Activated CD4-positive, alpha-beta memory T cell treated with anti-CD3 and anti-CD28 coated beads for 36 hours (primary cell): ENCODE data around the gene TBX4. TPM values are rescaled to one million over a fixed set of nuclear protein-coding genes. Genes with fewer than 3 reads are reported as not detected.
"Not testable (repeated sequence)": the region's sequence is repeated elsewhere in the genome, so short reads cannot be mapped to it uniquely, and the experiment has no call there.

ENCODE experiments used
- CTCF ChIA-PET: fragments of 350-600 bp; sonication (Branson Sonifier 250); formaldehyde crosslinking; loops from one replicate; lab custom pipeline; 2021; ENCODE audit warnings: antibody characterized with exemption, inconsistent platforms; lab: Charles Lee
- POLR2A ChIA-PET: fragments of 350-600 bp; sonication (Branson Sonifier 250); formaldehyde crosslinking; loops from one replicate; lab custom pipeline; 2021; ENCODE audit warnings: antibody characterized with exemption; lab: Charles Lee
- DNase-seq: peaks from one replicate; pipeline ENCODE4 v3.0.0-alpha.2; 2020
- H3K27ac Mint-ChIP-seq: one replicate; pipeline ENCODE4 v1.8.0; 2021; ENCODE audit warnings: mixed read lengths
- H3K27me3 Mint-ChIP-seq: one replicate; pipeline ENCODE4 v1.8.0; 2021; ENCODE audit warnings: mixed read lengths
- H3K36me3 Mint-ChIP-seq: one replicate; pipeline ENCODE4 v1.8.0; 2021; ENCODE audit warnings: mixed read lengths
- H3K4me1 Mint-ChIP-seq: one replicate; pipeline ENCODE4 v1.8.0; 2021; ENCODE audit warnings: low read depth, mixed read lengths
- H3K4me3 Mint-ChIP-seq: one replicate; pipeline ENCODE4 v1.8.0; 2021; ENCODE audit warnings: mild to moderate bottlenecking, mixed read lengths
- H3K9me3 Mint-ChIP-seq: one replicate; pipeline ENCODE4 v1.8.0; 2021; ENCODE audit warnings: mixed read lengths
- intact Hi-C: fragments of 100-400 bp; cut with micrococcal nuclease; formaldehyde crosslinking; loops from one replicate; pipeline ENCODE4 v1.15.1; 2023
- total RNA-seq, 2 experiments: library from RNA; stranded (reverse); gene quantifications; one replicate each; pipeline ENCODE4 v1.2.3, GENCODE V29; 2021

Gene TBX4
- total RNA-seq, 2 experiments from 2014 or later, result not detected

- Mint-ChIP-seq H3K4me3 (no peak overlapping the region), H3K27ac (no peak overlapping the region), H3K4me1 (no peaks in the 10 kb centered on the region), H3K9me3 (no peaks in the 10 kb centered on the region), H3K27me3 (peaks cover 19% of the 10 kb centered on the region), H3K36me3 (no peaks in the 10 kb centered on the region)
- no peak for DNase-seq
- ChIA-PET CTCF (no interaction called here), POLR2A (no interaction called here)
- intact Hi-C loops, result no loop called here
Observed at GRCh38 chr17:61507383-61508066, 55.3 kb downstream of the TBX4 start.

GRCh38 chr17:61508912-61509311, 56.7 kb downstream of the TBX4 start:
- no peaks in the 10 kb centered on the region for H3K9me3 Mint-ChIP-seq
- no peak overlapping the region for H3K27ac Mint-ChIP-seq
- CTCF ChIA-PET, result no interaction called here
- no peak for DNase-seq
- H3K4me1 Mint-ChIP-seq, result no peaks in the 10 kb centered on the region
- intact Hi-C loops, result no loop called here
- POLR2A ChIA-PET, result no interaction called here
- H3K4me3 Mint-ChIP-seq, result no peak overlapping the region
- H3K27me3 Mint-ChIP-seq, result peaks cover 19% of the 10 kb centered on the region
- no peaks in the 10 kb centered on the region for H3K36me3 Mint-ChIP-seq

- CTCF ChIA-PET, H3K36me3 Mint-ChIP-seq, intact Hi-C loops, H3K9me3 Mint-ChIP-seq, H3K27ac Mint-ChIP-seq, POLR2A ChIA-PET, H3K4me3 Mint-ChIP-seq, DNase-seq, H3K4me1 Mint-ChIP-seq: not testable (repeated sequence)
- H3K27me3 Mint-ChIP-seq, result peaks cover 19% of the 10 kb centered on the region
Observed at GRCh38 chr17:61509454-61509853, 57.2 kb downstream of the TBX4 start.

GRCh38 chr17:61510237-61510636, 58.0 kb downstream of the TBX4 start:
- no peaks in the 10 kb centered on the region for H3K4me1 Mint-ChIP-seq
- H3K27ac Mint-ChIP-seq, result no peak overlapping the region
- intact Hi-C loops, result no loop called here
- H3K4me3 Mint-ChIP-seq, result no peak overlapping the region
- DNase-seq, result no peak
- ChIA-PET CTCF (no interaction called here), POLR2A (no interaction called here)
- no peaks in the 10 kb centered on the region for H3K9me3 Mint-ChIP-seq
- H3K36me3 Mint-ChIP-seq, result no peaks in the 10 kb centered on the region
- peaks cover 12% of the 10 kb centered on the region for H3K27me3 Mint-ChIP-seq

- Mint-ChIP-seq H3K4me3 (no peak overlapping the region), H3K9me3 (no peaks in the 10 kb centered on the region), H3K36me3 (no peaks in the 10 kb centered on the region), H3K27me3 (peaks cover 9% of the 10 kb centered on the region), H3K27ac (no peak overlapping the region), H3K4me1 (no peaks in the 10 kb centered on the region)
- DNase-seq, result no peak
- CTCF ChIA-PET, result no interaction called here
- intact Hi-C loops, result no loop called here
- POLR2A ChIA-PET, result no interaction called here
Observed at GRCh38 chr17:61510991-61511390, 58.8 kb downstream of the TBX4 start.

- no peak overlapping the region for H3K27ac Mint-ChIP-seq
- no peaks in the 10 kb centered on the region for H3K9me3 Mint-ChIP-seq
- no peaks in the 10 kb centered on the region for H3K4me1 Mint-ChIP-seq
- intact Hi-C loops, result no loop called here
- no peak overlapping the region for H3K4me3 Mint-ChIP-seq
- H3K36me3 Mint-ChIP-seq, result no peaks in the 10 kb centered on the region
- POLR2A ChIA-PET, result no interaction called here
- no peak for DNase-seq
- peaks cover 5% of the 10 kb centered on the region for H3K27me3 Mint-ChIP-seq
- CTCF ChIA-PET, result no interaction called here
Observed at GRCh38 chr17:61511480-61512182, 59.4 kb downstream of the TBX4 start.

- intact Hi-C loops, result no loop called here
- no peaks in the 10 kb centered on the region for H3K36me3 Mint-ChIP-seq
- H3K4me3 Mint-ChIP-seq, result no peak overlapping the region
- H3K4me1 Mint-ChIP-seq, result no peaks in the 10 kb centered on the region
- CTCF ChIA-PET, result interaction anchor here (0.9 kb wide), 1 partner anchor 29 kb away, joined by 3 read pairs; no protein-coding TSS in a partner anchor
- no peaks in the 10 kb centered on the region for H3K27me3 Mint-ChIP-seq
- DNase-seq, result no peak
- POLR2A ChIA-PET, result no interaction called here
- no peak overlapping the region for H3K27ac Mint-ChIP-seq
- H3K9me3 Mint-ChIP-seq, result no peaks in the 10 kb centered on the region
Observed at GRCh38 chr17:61514491-61514890, 62.3 kb downstream of the TBX4 start.

- POLR2A ChIA-PET, result no interaction called here
- H3K4me3 Mint-ChIP-seq, result no peak overlapping the region
- no peaks in the 10 kb centered on the region for H3K27me3 Mint-ChIP-seq
- H3K4me1 Mint-ChIP-seq, result no peaks in the 10 kb centered on the region
- no peak for DNase-seq
- CTCF ChIA-PET, result interaction anchor here (1.0 kb wide), 1 partner anchor 33 kb away, joined by 3 read pairs; no protein-coding TSS in a partner anchor
- H3K9me3 Mint-ChIP-seq, result no peaks in the 10 kb centered on the region
- no peaks in the 10 kb centered on the region for H3K36me3 Mint-ChIP-seq
- no peak overlapping the region for H3K27ac Mint-ChIP-seq
- intact Hi-C loops, result no loop called here
Observed at GRCh38 chr17:61517265-61517664, 65.0 kb downstream of the TBX4 start.

GRCh38 chr17:61517843-61518606, 65.8 kb downstream of the TBX4 start:
- Mint-ChIP-seq H3K27ac (no peak overlapping the region), H3K27me3 (peaks cover 1% of the 10 kb centered on the region), H3K4me1 (no peaks in the 10 kb centered on the region), H3K36me3 (no peaks in the 10 kb centered on the region), H3K9me3 (no peaks in the 10 kb centered on the region), H3K4me3 (no peak overlapping the region)
- POLR2A ChIA-PET, result no interaction called here
- CTCF ChIA-PET, result no interaction called here
- intact Hi-C loops, result no loop called here
- no peak for DNase-seq

- H3K9me3 Mint-ChIP-seq, result no peaks in the 10 kb centered on the region
- POLR2A ChIA-PET, result no interaction called here
Observed at GRCh38 chr17:61519139-61519538, 66.9 kb downstream of the TBX4 start.

GRCh38 chr17:61519754-61520440, 67.7 kb downstream of the TBX4 start:
- no peaks in the 10 kb centered on the region for H3K4me1 Mint-ChIP-seq
- DNase-seq, result no peak
- CTCF ChIA-PET, result no interaction called here
- H3K4me3 Mint-ChIP-seq, result no peak overlapping the region
- no peaks in the 10 kb centered on the region for H3K36me3 Mint-ChIP-seq
- H3K27ac Mint-ChIP-seq, result no peak overlapping the region
- H3K27me3 Mint-ChIP-seq, result peaks cover 8% of the 10 kb centered on the region
- intact Hi-C loops, result no loop called here
- no peaks in the 10 kb centered on the region for H3K9me3 Mint-ChIP-seq
- POLR2A ChIA-PET, result no interaction called here

More at GRCh38 chr17:61519139-61519538, 66.9 kb downstream of the TBX4 start:
- Mint-ChIP-seq H3K36me3 (no peaks in the 10 kb centered on the region), H3K27me3 (peaks cover 7% of the 10 kb centered on the region), H3K4me3 (no peak overlapping the region), H3K27ac (no peak overlapping the region), H3K4me1 (no peaks in the 10 kb centered on the region)
- CTCF ChIA-PET, result no interaction called here
- DNase-seq, result no peak
- intact Hi-C loops, result no loop called here

- H3K4me1 Mint-ChIP-seq, result no peaks in the 10 kb centered on the region
- H3K36me3 Mint-ChIP-seq, result no peaks in the 10 kb centered on the region
- no peaks in the 10 kb centered on the region for H3K9me3 Mint-ChIP-seq
- peaks cover 17% of the 10 kb centered on the region for H3K27me3 Mint-ChIP-seq
- POLR2A ChIA-PET, result no interaction called here
- DNase-seq, result no peak
- H3K4me3 Mint-ChIP-seq, result no peak overlapping the region
- CTCF ChIA-PET, result no interaction called here
- intact Hi-C loops, result no loop called here
- H3K27ac Mint-ChIP-seq, result no peak overlapping the region
Observed at GRCh38 chr17:61520897-61521296, 68.7 kb downstream of the TBX4 start.
